ENCODE results near the gene CD79B. TPM values are rescaled to one million over a fixed set of nuclear protein-coding genes. Genes with fewer than 3 reads are reported as not detected.

CD79B gene
- total and polyA plus RNA-seq, 2 of the 8 experiments (the other 6 are each of a cell fraction or from before 2014, with no cell fraction given) = 1.5 to 3.9 TPM

DNA sequence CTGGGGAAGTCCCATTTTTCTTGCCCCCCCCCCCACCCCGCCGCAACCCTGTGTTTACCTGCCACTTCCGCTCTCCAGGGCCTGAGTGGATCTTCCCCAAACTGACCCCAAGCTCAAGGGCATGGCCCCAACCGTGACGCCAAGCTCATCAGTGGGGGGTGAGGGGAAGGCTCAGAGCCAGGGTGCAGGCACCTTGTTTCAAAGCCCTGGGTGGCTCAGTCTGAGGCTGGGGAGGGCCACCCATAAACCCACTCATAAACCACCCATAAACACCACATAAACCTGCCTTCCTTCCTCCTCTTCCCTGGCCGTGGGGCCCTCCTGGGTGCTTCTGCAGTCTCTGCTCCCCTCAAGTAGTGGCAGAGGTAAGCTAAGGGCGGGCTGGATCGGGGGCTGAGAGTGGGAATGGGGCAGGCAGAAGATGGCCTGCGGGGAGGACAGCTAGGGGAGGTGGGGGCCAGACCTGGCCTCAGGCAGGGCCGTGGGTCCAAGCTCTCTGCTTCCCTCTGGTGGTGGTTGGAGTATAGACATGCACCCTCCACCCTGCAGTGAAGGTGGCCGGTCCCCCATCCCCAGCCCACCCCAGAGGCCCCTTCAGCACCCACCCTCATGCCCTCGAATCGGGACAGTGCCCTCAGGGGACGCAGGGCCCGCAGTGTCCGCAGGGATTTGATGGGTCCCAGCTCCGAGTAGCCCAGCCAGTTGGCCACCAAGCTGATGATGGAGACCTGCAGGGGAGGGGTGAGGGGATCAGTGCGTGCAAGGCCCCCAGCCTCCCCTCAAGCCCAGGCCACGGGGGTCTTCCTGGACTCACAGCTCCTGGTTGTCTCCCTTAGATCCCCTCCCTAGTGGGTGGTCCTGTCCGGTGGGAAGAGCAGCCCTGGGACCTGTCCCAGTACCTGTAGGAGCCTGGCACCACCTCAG is 14.6 kb upstream of the CD79B start:
- no peak overlapping the region for H3K14ac ChIP-seq (ENCODE audit: insufficient read length)
- H3K23ac ChIP-seq (ENCODE audit: insufficient read length) = no peak overlapping the region
- no peak overlapping the region for H3K4me3 ChIP-seq (ENCODE audit: extremely low read depth in 1 of 4, insufficient read depth in 2 of 4, low read depth in 3 of 4, low read length in 4 of 4)
- H3K27me3 ChIP-seq (replicated peaks in 1 of 4; ENCODE audit: control insufficient read depth in 3 of 4, extremely low read depth in 1 of 4, insufficient read depth in 3 of 4, low read length in 3 of 4) = no peaks in the 10 kb centered on the region
- peaks cover 0 to 2% of the 10 kb centered on the region in 2 experiments for H4K20me1 ChIP-seq (replicated peaks in 1 of 2; ENCODE audit: control insufficient read depth in 1 of 2, insufficient read depth in 2 of 2, low read length in 2 of 2)
- H2BK5ac ChIP-seq (ENCODE audit: low read depth, low read length) = no peak overlapping the region
- H3K9ac ChIP-seq (replicated peaks in 1 of 4; ENCODE audit: extremely low read depth in 1 of 4, low read depth in 3 of 4, low read length in 3 of 4) = no peak overlapping the region
- no peak overlapping the region for H2BK120ac ChIP-seq (replicated peaks; ENCODE audit: low read depth, low read length)
- H4K91ac ChIP-seq (replicated peaks; ENCODE audit: insufficient read length, low read length) = no peak overlapping the region
- H3K79me2 ChIP-seq (ENCODE audit: control insufficient read depth in 1 of 2, insufficient read depth in 2 of 2, low read length in 2 of 2) = no peaks in the 10 kb centered on the region
- H3K4ac ChIP-seq (replicated peaks; ENCODE audit: insufficient read length, low read depth, low read length) = no peak overlapping the region
- peaks cover 0 to 8% (median under 1%) of the 10 kb centered on the region in 4 experiments; a peak in 2 of 8 replicates for H3K36me3 ChIP-seq (ENCODE audit: control insufficient read depth in 2 of 4, insufficient read depth in 4 of 4, low read length in 3 of 4)
- DNase-seq (ENCODE audit: low read depth in 1 of 2, low spot score in 2 of 2) = peak in 1 of 2 experiments; percentile 85
- H3K79me1 ChIP-seq (ENCODE audit: low read depth, low read length) = no peaks in the 10 kb centered on the region
- H2BK12ac ChIP-seq (ENCODE audit: low read depth, low read length) = no peak overlapping the region
- no peak overlapping the region for H3K27ac ChIP-seq (ENCODE audit: low read depth, low read length)
- ChIA-PET CTCF (ENCODE audit: partially characterized antibody) (interaction anchor here (0.6 to 3.8 kb wide), 40 partner anchors 9 to 354 kb away, joined by 3 to 135 read pairs (median 7); partner anchors contain the start of genes CD79B, CSHL1, ERN1 and GH1), POLR2A (ENCODE audit: partially characterized antibody) (interaction anchor here (0.5 to 2.0 kb wide), 11 partner anchors 9 to 61 kb away, joined by 3 to 14 read pairs (median 4); partner anchors contain the start of genes CSHL1 and GH1)
- no peak overlapping the region for H3K18ac ChIP-seq (ENCODE audit: extremely low read depth, low read length)
- H2AK5ac ChIP-seq (ENCODE audit: low read depth, low read length) = no peak overlapping the region
- no peak overlapping the region for H2AFZ ChIP-seq (ENCODE audit: low read length)
- no peaks in the 10 kb centered on the region for H3K9me3 ChIP-seq (ENCODE audit: insufficient read depth in 2 of 2, low read depth in 1 of 2, low read length in 1 of 2)
- 65% methylated on average over 13 of the region's 20 CpGs; no CpG with 5 or more reads in 1 of the 2 experiments for WGBS, 2 experiments (ENCODE audit: extremely low coverage in 1 of 2, insufficient coverage in 1 of 2, insufficient read length in 1 of 2, insufficient replicate concordance in 2 of 2, low coverage in 1 of 2, low lambda C conversion rate in 2 of 2, missing lambda C conversion rate in 1 of 2)
- no peaks in the 10 kb centered on the region for H3K23me2 ChIP-seq (ENCODE audit: low read depth, low read length)
- H3K4me1 ChIP-seq (replicated peaks in 1 of 4; ENCODE audit: control insufficient read depth in 3 of 4, insufficient read depth in 4 of 4, low read length in 3 of 4) = peaks cover 0 to 8% (median 1%) of the 10 kb centered on the region in 4 experiments; a peak in 3 of 7 replicates
- H4K5ac ChIP-seq (ENCODE audit: insufficient read length, low read depth, low read length) = no peak overlapping the region
- H2BK20ac ChIP-seq (ENCODE audit: low read length) = no peak overlapping the region
- TF ChIP-seq, protein P1, sequence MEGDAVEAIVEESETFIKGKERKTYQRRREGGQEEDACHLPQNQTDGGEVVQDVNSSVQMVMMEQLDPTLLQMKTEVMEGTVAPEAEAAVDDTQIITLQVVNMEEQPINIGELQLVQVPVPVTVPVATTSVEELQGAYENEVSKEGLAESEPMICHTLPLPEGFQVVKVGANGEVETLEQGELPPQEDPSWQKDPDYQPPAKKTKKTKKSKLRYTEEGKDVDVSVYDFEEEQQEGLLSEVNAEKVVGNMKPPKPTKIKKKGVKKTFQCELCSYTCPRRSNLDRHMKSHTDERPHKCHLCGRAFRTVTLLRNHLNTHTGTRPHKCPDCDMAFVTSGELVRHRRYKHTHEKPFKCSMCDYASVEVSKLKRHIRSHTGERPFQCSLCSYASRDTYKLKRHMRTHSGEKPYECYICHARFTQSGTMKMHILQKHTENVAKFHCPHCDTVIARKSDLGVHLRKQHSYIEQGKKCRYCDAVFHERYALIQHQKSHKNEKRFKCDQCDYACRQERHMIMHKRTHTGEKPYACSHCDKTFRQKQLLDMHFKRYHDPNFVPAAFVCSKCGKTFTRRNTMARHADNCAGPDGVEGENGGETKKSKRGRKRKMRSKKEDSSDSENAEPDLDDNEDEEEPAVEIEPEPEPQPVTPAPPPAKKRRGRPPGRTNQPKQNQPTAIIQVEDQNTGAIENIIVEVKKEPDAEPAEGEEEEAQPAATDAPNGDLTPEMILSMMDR (IDR thresholded peaks at IDR 0.05; ENCODE audit: control extremely low read depth in 1 of 3, insufficient read depth in 1 of 3, low read depth in 1 of 3, low read length in 3 of 3) = peak; percentile 75 to 92 (median 81)
- TF ChIP-seq CEBPB (IDR thresholded peaks at IDR 0.05; ENCODE audit: low read depth, low read length) (no peak), RAD21 (IDR thresholded peaks at IDR 0.05 in 1 of 2, conservative IDR thresholded peaks at IDR 0.05 in 1 of 2; ENCODE audit: low read depth in 2 of 2, low read length in 2 of 2) (peak; percentile 64 to 71)
- H2BK15ac ChIP-seq (ENCODE audit: low read length) = peak overlapping the region; percentile 81; the same call in 1 of the 2 replicates
- no peak overlapping the region for H3K4me2 ChIP-seq (ENCODE audit: insufficient read depth in 1 of 2, low read depth in 2 of 2, low read length in 2 of 2)
- no peak for FAIRE-seq
- H3K56ac ChIP-seq (replicated peaks; ENCODE audit: insufficient read length, low read depth, low read length) = no peak overlapping the region
- no peak overlapping the region for H4K8ac ChIP-seq (ENCODE audit: extremely low read depth, insufficient read depth, low read length)
